SU-DHL-6 (cell line): ENCODE results near the gene ANXA2R.
"Not testable (repeated sequence)": the region's sequence is repeated elsewhere in the genome, so short reads cannot be mapped to it uniquely, and the experiment has no call there.

ENCODE experiments used
- H2AFZ ChIP-seq: fragments of 200-600 bp; sonication (generic); 2 replicates; pipeline ENCODE4 v1.6.1; 2014; ENCODE audit warnings: low read depth, mild to moderate bottlenecking, moderate library complexity, mixed read lengths, antibody characterized with exemption, low read length; ENCODE audit not compliant: severe bottlenecking
- H3F3A ChIP-seq: fragments of 200-600 bp; shearing (Covaris generic); 2 replicates; pipeline ENCODE4 v1.6.0; 2016; ENCODE audit warnings: antibody characterized with exemption, mild to moderate bottlenecking; ENCODE audit not compliant: insufficient read depth
- H3K27ac ChIP-seq: fragments of 200-600 bp; sonication (generic); 2 replicates; pipeline ENCODE4 v1.5.1; 2016; ENCODE audit warnings: low read depth, mild to moderate bottlenecking, low read length, moderate library complexity, mixed read lengths
- H3K27me3 ChIP-seq: fragments of 200-600 bp; sonication (generic), shearing (Covaris generic); 2 replicates; pipeline ENCODE4 v1.6.0; 2014; ENCODE audit warnings: mild to moderate bottlenecking, low read length
- H3K36me3 ChIP-seq: fragments of 200-600 bp; sonication (generic); 2 replicates; pipeline ENCODE4 v1.6.1; 2014; ENCODE audit warnings: mild to moderate bottlenecking, low read length, mixed read lengths
- H3K4me2 ChIP-seq: fragments of 300-600, 200-600 bp; shearing (Covaris generic), sonication (generic); 2 replicates; pipeline ENCODE4 v1.6.0; 2014; ENCODE audit warnings: low read length, low read depth, mild to moderate bottlenecking; ENCODE audit not compliant: poor library complexity, severe bottlenecking
- H3K4me3 ChIP-seq: fragments of 200-600 bp; sonication (generic); 2 replicates; pipeline ENCODE4 v1.5.1; 2014; ENCODE audit warnings: antibody characterized with exemption, low read length, mild to moderate bottlenecking, mixed read lengths; ENCODE audit not compliant: insufficient read depth, poor library complexity, severe bottlenecking
- H3K79me2 ChIP-seq: fragments of 200-600 bp; sonication (generic); 2 replicates; pipeline ENCODE4 v1.6.1; 2014; ENCODE audit warnings: mild to moderate bottlenecking, low read length, moderate library complexity; ENCODE audit not compliant: insufficient read depth
- H3K9ac ChIP-seq: fragments of 200-600 bp; sonication (generic); 2 replicates; pipeline ENCODE4 v1.7.0; 2014; ENCODE audit warnings: mild to moderate bottlenecking, low read length
- H3K9me2 ChIP-seq: fragments of 200-600 bp; sonication (generic); replicated peaks from 2 replicates; pipeline ENCODE4 v1.6.1; 2014; ENCODE audit warnings: low read length; ENCODE audit not compliant: insufficient read depth
- H3K9me3 ChIP-seq: fragments of 200-600 bp; sonication (generic); 2 replicates; pipeline ENCODE4 v1.6.1; 2014; ENCODE audit warnings: low read length, mixed read lengths; ENCODE audit not compliant: insufficient read depth
- H4K20me1 ChIP-seq: fragments of 200-600 bp; sonication (generic); 2 replicates; pipeline ENCODE4 v1.6.1; 2014; ENCODE audit warnings: low read depth, mild to moderate bottlenecking, antibody characterized with exemption, low read length, moderate library complexity, mixed read lengths
- EZH2phosphoT487 ChIP-seq: fragments of 200-600 bp; sonication (generic), shearing (Covaris generic); conservative IDR thresholded peaks from 2 replicates; pipeline ENCODE4 v1.6.1; 2018; ENCODE audit warnings: mild to moderate bottlenecking, antibody characterized with exemption, low read length, moderate library complexity, mixed read lengths
- TF ChIP-seq, protein P1 (sequence below): fragments of 200-600 bp; sonication (generic); IDR thresholded peaks from one replicate; pipeline ENCODE4 v1.5.1; 2017; ENCODE audit warnings: antibody characterized with exemption, mild to moderate bottlenecking, low read length, moderate library complexity; ENCODE audit not compliant: insufficient read depth, poor library complexity, severe bottlenecking

Gene ANXA2R

DNA sequence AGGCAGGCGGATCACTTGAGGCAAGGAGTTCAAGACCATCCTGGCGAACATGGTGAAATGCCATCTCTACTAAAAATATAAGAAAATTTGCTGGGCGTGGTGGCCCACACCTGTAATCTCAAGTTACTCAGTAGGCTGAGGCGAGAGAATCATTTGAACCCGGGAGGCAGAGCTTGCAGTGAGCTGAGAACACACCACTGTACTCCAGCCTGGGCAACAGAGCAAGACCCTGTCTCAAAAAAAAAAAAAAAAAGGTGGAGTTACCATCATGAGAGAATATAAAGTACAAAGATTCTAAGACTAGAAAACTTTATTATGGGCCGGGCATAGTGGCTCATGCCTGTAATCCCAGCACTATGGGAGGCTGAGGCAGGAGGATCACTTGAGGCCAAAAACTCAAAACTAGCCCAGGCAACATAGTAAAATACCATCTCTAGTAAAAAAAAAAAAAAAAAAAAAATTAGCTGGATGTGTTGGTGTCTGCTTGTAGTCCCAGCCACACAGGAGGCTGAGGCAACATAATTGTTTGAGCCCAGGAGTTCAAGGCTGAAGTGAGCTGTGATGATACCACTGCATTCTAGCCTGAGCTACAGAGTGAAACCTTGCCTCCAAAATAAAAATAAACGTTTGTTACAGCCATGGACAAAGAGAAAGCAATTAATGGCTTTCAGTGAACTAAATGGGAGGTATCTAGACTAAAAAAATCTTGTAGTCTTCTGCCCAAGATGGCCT, 12.9 kb downstream of the ANXA2R start:
- no peak overlapping the region for H2AFZ ChIP-seq
- no peak overlapping the region for H3K4me3 ChIP-seq
- no peaks in the 10 kb centered on the region for H3F3A ChIP-seq
- TF ChIP-seq EZH2phosphoT487: no peak
- TF ChIP-seq, protein P1, sequence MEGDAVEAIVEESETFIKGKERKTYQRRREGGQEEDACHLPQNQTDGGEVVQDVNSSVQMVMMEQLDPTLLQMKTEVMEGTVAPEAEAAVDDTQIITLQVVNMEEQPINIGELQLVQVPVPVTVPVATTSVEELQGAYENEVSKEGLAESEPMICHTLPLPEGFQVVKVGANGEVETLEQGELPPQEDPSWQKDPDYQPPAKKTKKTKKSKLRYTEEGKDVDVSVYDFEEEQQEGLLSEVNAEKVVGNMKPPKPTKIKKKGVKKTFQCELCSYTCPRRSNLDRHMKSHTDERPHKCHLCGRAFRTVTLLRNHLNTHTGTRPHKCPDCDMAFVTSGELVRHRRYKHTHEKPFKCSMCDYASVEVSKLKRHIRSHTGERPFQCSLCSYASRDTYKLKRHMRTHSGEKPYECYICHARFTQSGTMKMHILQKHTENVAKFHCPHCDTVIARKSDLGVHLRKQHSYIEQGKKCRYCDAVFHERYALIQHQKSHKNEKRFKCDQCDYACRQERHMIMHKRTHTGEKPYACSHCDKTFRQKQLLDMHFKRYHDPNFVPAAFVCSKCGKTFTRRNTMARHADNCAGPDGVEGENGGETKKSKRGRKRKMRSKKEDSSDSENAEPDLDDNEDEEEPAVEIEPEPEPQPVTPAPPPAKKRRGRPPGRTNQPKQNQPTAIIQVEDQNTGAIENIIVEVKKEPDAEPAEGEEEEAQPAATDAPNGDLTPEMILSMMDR: no peak
- H3K9me2 ChIP-seq: no peaks in the 10 kb centered on the region
- H3K27ac ChIP-seq: no peak overlapping the region
- no peak overlapping the region for H3K4me2 ChIP-seq
- no peaks in the 10 kb centered on the region for H3K27me3 ChIP-seq
- no peaks in the 10 kb centered on the region for H4K20me1 ChIP-seq
- no peaks in the 10 kb centered on the region for H3K36me3 ChIP-seq
- H3K9me3 ChIP-seq: no peaks in the 10 kb centered on the region
- no peak overlapping the region for H3K9ac ChIP-seq
- no peaks in the 10 kb centered on the region for H3K79me2 ChIP-seq

DNA sequence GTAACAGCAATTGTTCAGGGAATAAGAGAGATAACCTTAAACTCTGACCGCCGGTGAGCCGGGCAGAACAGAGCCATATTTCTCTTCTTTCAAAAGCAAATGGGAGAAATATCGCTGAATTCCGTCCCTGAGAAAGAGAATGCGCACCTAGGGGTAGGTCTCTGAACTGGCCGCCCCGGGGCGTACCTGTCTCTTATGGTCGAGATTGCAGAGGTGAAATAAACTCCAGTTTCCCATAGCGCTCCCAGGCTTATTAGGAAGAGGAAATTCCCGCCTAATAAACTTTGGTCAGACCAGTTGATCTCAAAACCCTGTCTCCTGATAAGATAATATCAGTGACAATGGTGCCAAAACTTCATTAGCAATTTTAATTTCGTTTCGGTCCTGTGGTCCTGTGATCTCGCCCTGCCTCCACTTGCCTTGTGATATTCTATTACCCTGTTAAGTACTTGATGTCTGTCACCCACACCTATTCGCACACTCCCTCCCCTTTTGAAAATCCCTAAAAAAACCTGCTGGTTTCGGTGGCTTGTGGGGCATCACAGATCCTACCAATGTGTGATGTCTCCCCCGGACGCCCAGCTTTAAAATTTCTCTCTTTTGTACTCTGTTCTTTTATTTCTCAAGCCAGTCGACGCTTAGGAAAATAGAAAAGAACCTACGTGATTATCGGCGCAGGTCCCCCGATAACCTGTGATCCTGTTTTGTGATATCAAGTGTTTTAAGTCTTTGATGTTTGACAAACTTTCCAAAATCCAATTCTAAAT, 14.8 kb downstream of the ANXA2R start:
- not testable (repeated sequence) for H2AFZ ChIP-seq, H3K27ac ChIP-seq, H3K4me2 ChIP-seq, H3K9me3 ChIP-seq, H3K9ac ChIP-seq, H3K79me2 ChIP-seq, H3K27me3 ChIP-seq, H3K36me3 ChIP-seq, H3K4me3 ChIP-seq, H3F3A ChIP-seq, H3K9me2 ChIP-seq, H4K20me1 ChIP-seq

DNA sequence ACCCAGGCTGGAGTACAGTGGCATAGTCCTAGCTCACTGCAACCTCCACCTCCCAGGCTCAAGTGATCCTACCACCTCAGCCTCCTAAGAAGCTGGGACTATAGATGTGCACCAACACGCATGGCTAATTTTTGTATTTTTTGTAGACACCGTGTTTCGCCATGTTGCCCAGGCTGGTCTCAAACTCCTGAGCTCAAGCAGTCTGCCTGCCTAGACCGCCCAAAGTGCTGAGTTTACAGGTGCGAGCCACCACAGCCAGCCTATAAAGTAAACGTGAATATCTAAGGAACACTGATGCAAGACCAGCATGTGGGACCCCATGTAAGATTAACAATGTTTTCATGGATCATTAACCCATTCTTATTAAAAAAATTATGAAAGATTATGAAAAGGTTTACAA, 15.9 kb downstream of the ANXA2R start:
- H4K20me1 ChIP-seq: no peaks in the 10 kb centered on the region
- H3K27me3 ChIP-seq: no peaks in the 10 kb centered on the region
- no peaks in the 10 kb centered on the region for H3K36me3 ChIP-seq
- H3K9me2 ChIP-seq: no peaks in the 10 kb centered on the region
- no peak for TF ChIP-seq EZH2phosphoT487
- TF ChIP-seq, protein P1: no peak
- H2AFZ ChIP-seq: no peak overlapping the region
- no peak overlapping the region for H3K4me2 ChIP-seq
- H3K9ac ChIP-seq: no peak overlapping the region
- no peak overlapping the region for H3K4me3 ChIP-seq
- H3F3A ChIP-seq: peaks cover 11% of the 10 kb centered on the region
- no peaks in the 10 kb centered on the region for H3K9me3 ChIP-seq
- no peak overlapping the region for H3K27ac ChIP-seq
- H3K79me2 ChIP-seq: no peaks in the 10 kb centered on the region

DNA sequence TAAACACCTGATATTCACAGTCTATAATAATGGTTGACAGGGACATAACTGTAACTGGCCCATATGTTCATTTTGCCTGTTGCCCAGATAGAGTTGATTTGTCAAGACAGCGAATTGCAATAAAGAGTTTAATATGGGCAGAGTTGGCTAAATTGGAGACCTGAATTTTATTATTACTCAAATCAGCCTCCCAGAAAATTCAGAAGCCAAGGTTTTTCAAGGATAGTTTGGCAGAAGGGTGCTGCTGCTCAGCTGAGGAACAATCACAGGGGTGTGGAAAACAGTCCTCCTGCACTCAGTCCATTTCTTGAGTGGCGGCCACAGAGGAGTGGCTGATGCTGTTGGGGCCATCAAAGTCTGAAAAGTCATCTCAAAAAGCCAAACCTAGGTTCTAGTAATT, 19.0 kb downstream of the ANXA2R start:
- Histone ChIP-seq H3K9ac (no peak overlapping the region), H3F3A (peaks cover 16% of the 10 kb centered on the region), H2AFZ (no peak overlapping the region), H3K36me3 (no peaks in the 10 kb centered on the region), H3K9me2 (no peaks in the 10 kb centered on the region), H3K4me3 (no peak overlapping the region), H4K20me1 (no peaks in the 10 kb centered on the region), H3K9me3 (no peaks in the 10 kb centered on the region), H3K27ac (no peak overlapping the region), H3K4me2 (no peak overlapping the region), H3K79me2 (no peaks in the 10 kb centered on the region), H3K27me3 (no peaks in the 10 kb centered on the region)
- TF ChIP-seq, protein P1: no peak
- TF ChIP-seq EZH2phosphoT487: no peak
